ENCODE data around the gene S1PR1.

Gene S1PR1

GRCh38 chr1:101284021-101284420, 47.2 kb downstream of the S1PR1 start:
- H4K91ac ChIP-seq (ENCODE audit: low read depth, low read length) = no peak overlapping the region
- no CpG with 5 or more reads among the region's 16 CpGs for WGBS (ENCODE audit: extremely low coverage, insufficient coverage, insufficient read length)
- no peak overlapping the region for H4K12ac ChIP-seq (ENCODE audit: low read depth, low read length)
- H3K14ac ChIP-seq (ENCODE audit: low read length) = no peak overlapping the region
- H4K8ac ChIP-seq (ENCODE audit: low read depth, low read length) = no peak overlapping the region
- no peak overlapping the region for H2BK5ac ChIP-seq (ENCODE audit: low read depth, low read length, poor library complexity)
- no peak overlapping the region for H3K23ac ChIP-seq (ENCODE audit: low read length)
- H3K9me3 ChIP-seq (ENCODE audit: insufficient read depth, low read depth, low read length) = no peaks in the 10 kb centered on the region
- H3K79me2 ChIP-seq (ENCODE audit: control insufficient read depth, insufficient read depth, low read length, poor library complexity) = no peaks in the 10 kb centered on the region
- H2BK120ac ChIP-seq (ENCODE audit: insufficient read depth, low read length, poor library complexity) = no peak overlapping the region
- no peak overlapping the region for H3K27ac ChIP-seq (ENCODE audit: low read depth, low read length)
- no peak overlapping the region for H3K4ac ChIP-seq (ENCODE audit: low read depth, low read length)
- no peaks in the 10 kb centered on the region for H3K4me1 ChIP-seq (ENCODE audit: control insufficient read depth in 1 of 2, insufficient read depth in 2 of 2, low read length in 2 of 2)
- H3K36me3 ChIP-seq (ENCODE audit: control insufficient read depth in 1 of 2, insufficient read depth in 2 of 2, low read length in 2 of 2) = no peaks in the 10 kb centered on the region
- H2AFZ ChIP-seq (ENCODE audit: insufficient read depth, low read length, poor library complexity) = no peak overlapping the region
- H3K27me3 ChIP-seq (ENCODE audit: insufficient read depth, low read length) = no peaks in the 10 kb centered on the region
- no peak for DNase-seq
- no peak overlapping the region for H3K9ac ChIP-seq (ENCODE audit: low read length)
- H2AK5ac ChIP-seq (ENCODE audit: low read length) = no peak overlapping the region
- H3K79me1 ChIP-seq (ENCODE audit: low read length) = no peaks in the 10 kb centered on the region
- no peak overlapping the region for H2BK12ac ChIP-seq (ENCODE audit: low read length)
- no peak overlapping the region for H3K4me3 ChIP-seq (ENCODE audit: low read depth, low read length)
- no peak overlapping the region for H3K4me2 ChIP-seq (ENCODE audit: low read length)
- H3K18ac ChIP-seq (ENCODE audit: low read length) = no peak overlapping the region

- no peak overlapping the region for H4K91ac ChIP-seq (ENCODE audit: low read depth, low read length)
- no peak overlapping the region for H3K4me2 ChIP-seq (ENCODE audit: low read length)
- H2AK5ac ChIP-seq (ENCODE audit: low read length) = no peak overlapping the region
- H3K36me3 ChIP-seq (ENCODE audit: control insufficient read depth in 1 of 2, insufficient read depth in 2 of 2, low read length in 2 of 2) = no peaks in the 10 kb centered on the region
- H2BK120ac ChIP-seq (ENCODE audit: insufficient read depth, low read length, poor library complexity) = no peak overlapping the region
- H4K8ac ChIP-seq (ENCODE audit: low read depth, low read length) = no peak overlapping the region
- H2AFZ ChIP-seq (ENCODE audit: insufficient read depth, low read length, poor library complexity) = no peak overlapping the region
- no CpG with 5 or more reads among the region's 5 CpGs for WGBS (ENCODE audit: extremely low coverage, insufficient coverage, insufficient read length)
- no peaks in the 10 kb centered on the region for H3K4me1 ChIP-seq (ENCODE audit: control insufficient read depth in 1 of 2, insufficient read depth in 2 of 2, low read length in 2 of 2)
- no peak overlapping the region for H3K4me3 ChIP-seq (ENCODE audit: low read depth, low read length)
- no peak overlapping the region for H3K4ac ChIP-seq (ENCODE audit: low read depth, low read length)
- H3K18ac ChIP-seq (ENCODE audit: low read length) = no peak overlapping the region
- no peaks in the 10 kb centered on the region for H3K9me3 ChIP-seq (ENCODE audit: insufficient read depth, low read depth, low read length)
- H3K14ac ChIP-seq (ENCODE audit: low read length) = no peak overlapping the region
- H4K12ac ChIP-seq (ENCODE audit: low read depth, low read length) = no peak overlapping the region
- no peak overlapping the region for H2BK12ac ChIP-seq (ENCODE audit: low read length)
- H3K79me2 ChIP-seq (ENCODE audit: control insufficient read depth, insufficient read depth, low read length, poor library complexity) = no peaks in the 10 kb centered on the region
- no peaks in the 10 kb centered on the region for H3K27me3 ChIP-seq (ENCODE audit: insufficient read depth, low read length)
- no peak overlapping the region for H3K9ac ChIP-seq (ENCODE audit: low read length)
- DNase-seq = no peak
- no peak overlapping the region for H3K27ac ChIP-seq (ENCODE audit: low read depth, low read length)
- no peak overlapping the region for H3K23ac ChIP-seq (ENCODE audit: low read length)
- H3K79me1 ChIP-seq (ENCODE audit: low read length) = no peaks in the 10 kb centered on the region
- no peak overlapping the region for H2BK5ac ChIP-seq (ENCODE audit: low read depth, low read length, poor library complexity)
These were observed 47.9 kb downstream of the S1PR1 start for GRCh38 chr1:101284622-101285218.

- Histone ChIP-seq H3K27ac (ENCODE audit: low read depth, low read length) (no peak overlapping the region), H3K9me3 (ENCODE audit: insufficient read depth, low read depth, low read length) (no peaks in the 10 kb centered on the region), H4K12ac (ENCODE audit: low read depth, low read length) (no peak overlapping the region), H2AK5ac (ENCODE audit: low read length) (no peak overlapping the region), H3K79me1 (ENCODE audit: low read length) (no peaks in the 10 kb centered on the region), H3K4me3 (ENCODE audit: low read depth, low read length) (no peak overlapping the region), H2BK5ac (ENCODE audit: low read depth, low read length, poor library complexity) (no peak overlapping the region), H3K27me3 (ENCODE audit: insufficient read depth, low read length) (no peaks in the 10 kb centered on the region), H2BK12ac (ENCODE audit: low read length) (no peak overlapping the region), H3K36me3 (ENCODE audit: control insufficient read depth in 1 of 2, insufficient read depth in 2 of 2, low read length in 2 of 2) (no peaks in the 10 kb centered on the region), H4K8ac (ENCODE audit: low read depth, low read length) (no peak overlapping the region), H3K4me1 (ENCODE audit: control insufficient read depth in 1 of 2, insufficient read depth in 2 of 2, low read length in 2 of 2) (peaks cover under 1 to 1% of the 10 kb centered on the region in 2 experiments), H2BK120ac (ENCODE audit: insufficient read depth, low read length, poor library complexity) (no peak overlapping the region), H3K4me2 (ENCODE audit: low read length) (no peak overlapping the region), H3K18ac (ENCODE audit: low read length) (no peak overlapping the region), H4K91ac (ENCODE audit: low read depth, low read length) (no peak overlapping the region), H2AFZ (ENCODE audit: insufficient read depth, low read length, poor library complexity) (no peak overlapping the region), H3K79me2 (ENCODE audit: control insufficient read depth, insufficient read depth, low read length, poor library complexity) (no peaks in the 10 kb centered on the region), H3K4ac (ENCODE audit: low read depth, low read length) (no peak overlapping the region), H3K14ac (ENCODE audit: low read length) (no peak overlapping the region), H3K9ac (ENCODE audit: low read length) (no peak overlapping the region), H3K23ac (ENCODE audit: low read length) (no peak overlapping the region)
- no CpG with 5 or more reads among the region's 2 CpGs for WGBS (ENCODE audit: extremely low coverage, insufficient coverage, insufficient read length)
- no peak for DNase-seq
These were observed 49.2 kb downstream of the S1PR1 start for GRCh38 chr1:101285922-101286570.

- no peak overlapping the region for H4K8ac ChIP-seq (ENCODE audit: low read depth, low read length)
- H3K4me2 ChIP-seq (ENCODE audit: low read length) = no peak overlapping the region
- WGBS (ENCODE audit: extremely low coverage, insufficient coverage, insufficient read length) = no CpG with 5 or more reads among the region's 4 CpGs
- no peak overlapping the region for H3K4ac ChIP-seq (ENCODE audit: low read depth, low read length)
- no peak overlapping the region for H3K27ac ChIP-seq (ENCODE audit: low read depth, low read length)
- H3K18ac ChIP-seq (ENCODE audit: low read length) = no peak overlapping the region
- H2AK5ac ChIP-seq (ENCODE audit: low read length) = no peak overlapping the region
- H3K79me2 ChIP-seq (ENCODE audit: control insufficient read depth, insufficient read depth, low read length, poor library complexity) = no peaks in the 10 kb centered on the region
- no peak overlapping the region for H2BK120ac ChIP-seq (ENCODE audit: insufficient read depth, low read length, poor library complexity)
- peaks cover 4 to 8% of the 10 kb centered on the region in 2 experiments for H3K4me1 ChIP-seq (ENCODE audit: control insufficient read depth in 1 of 2, insufficient read depth in 2 of 2, low read length in 2 of 2)
- no peak overlapping the region for H2BK5ac ChIP-seq (ENCODE audit: low read depth, low read length, poor library complexity)
- no peak overlapping the region for H4K91ac ChIP-seq (ENCODE audit: low read depth, low read length)
- H3K79me1 ChIP-seq (ENCODE audit: low read length) = no peaks in the 10 kb centered on the region
- H2AFZ ChIP-seq (ENCODE audit: insufficient read depth, low read length, poor library complexity) = no peak overlapping the region
- H3K9ac ChIP-seq (ENCODE audit: low read length) = no peak overlapping the region
- no peak overlapping the region for H3K23ac ChIP-seq (ENCODE audit: low read length)
- H3K27me3 ChIP-seq (ENCODE audit: insufficient read depth, low read length) = no peaks in the 10 kb centered on the region
- H3K9me3 ChIP-seq (ENCODE audit: insufficient read depth, low read depth, low read length) = no peaks in the 10 kb centered on the region
- peak; percentile 79 to 95 for DNase-seq
- no peak overlapping the region for H3K4me3 ChIP-seq (ENCODE audit: low read depth, low read length)
- no peak overlapping the region for H3K14ac ChIP-seq (ENCODE audit: low read length)
- H4K12ac ChIP-seq (ENCODE audit: low read depth, low read length) = no peak overlapping the region
- no peaks in the 10 kb centered on the region for H3K36me3 ChIP-seq (ENCODE audit: control insufficient read depth in 1 of 2, insufficient read depth in 2 of 2, low read length in 2 of 2)
- no peak overlapping the region for H2BK12ac ChIP-seq (ENCODE audit: low read length)
These were observed 51.7 kb downstream of the S1PR1 start for GRCh38 chr1:101288491-101288944.
